ENCODE data around the gene GJC1. TPM values are rescaled to one million over a fixed set of nuclear protein-coding genes. Genes with fewer than 3 reads are reported as not detected.

The GJC1 gene
- total RNA-seq, 1 experiment from 2014 or later, result 119 TPM

- Histone ChIP-seq H3K4me2 (ENCODE audit: insufficient read depth, insufficient read length, low read length) (peak overlapping the region; percentile 81), H4K5ac (ENCODE audit: insufficient read length, low read depth, low read length) (no peak overlapping the region), H3K9me3 (ENCODE audit: control insufficient read depth, low read depth, low read length) (no peaks in the 10 kb centered on the region), H3K14ac (ENCODE audit: insufficient read depth, low read length) (peak overlapping the region; percentile 30; the same call in 1 of the 2 replicates), H3K9ac (ENCODE audit: extremely low read depth, insufficient read length, low read length) (peak overlapping the region; percentile 90), H3T11ph (ENCODE audit: low read length) (no peak overlapping the region), H2AK5ac (ENCODE audit: insufficient read length, low read length) (no peak overlapping the region), H2BK15ac (ENCODE audit: low read depth, low read length) (no peak overlapping the region), H3K79me1 (ENCODE audit: insufficient read depth, low read depth, low read length, poor library complexity, severe bottlenecking) (peaks cover 3% of the 10 kb centered on the region), H2AFZ (ENCODE audit: low read length) (no peak overlapping the region), H3K79me2 (ENCODE audit: insufficient read depth, low read length) (peaks cover 42% of the 10 kb centered on the region; the same call in 1 of the 2 replicates), H3K4ac (ENCODE audit: low read depth, low read length) (no peak overlapping the region; the same call in 1 of the 2 replicates), H3K27me3 (ENCODE audit: insufficient read depth, low read length) (no peaks in the 10 kb centered on the region), H2BK12ac (ENCODE audit: insufficient read length, low read depth, low read length) (no peak overlapping the region), H3K4me1 (ENCODE audit: insufficient read depth, low read length) (no peaks in the 10 kb centered on the region; the same call in 1 of the 2 replicates), H3K23ac (ENCODE audit: insufficient read length, low read depth, low read length) (no peak overlapping the region), H3K56ac (ENCODE audit: insufficient read length, low read depth, low read length) (no peak overlapping the region), H3K27ac (ENCODE audit: insufficient read length, low read depth, low read length) (no peak overlapping the region), H2BK120ac (ENCODE audit: low read depth, low read length, poor library complexity, severe bottlenecking) (no peak overlapping the region), H2BK5ac (ENCODE audit: insufficient read length, low read length) (no peak overlapping the region), H4K91ac (ENCODE audit: insufficient read length, low read depth, low read length) (no peak overlapping the region), H4K20me1 (ENCODE audit: control insufficient read depth, insufficient read depth, insufficient read length) (no peaks in the 10 kb centered on the region), H4K8ac (replicated peaks; ENCODE audit: insufficient read length, low read depth, low read length) (no peak overlapping the region), H2BK20ac (ENCODE audit: low read depth, low read length, poor library complexity, severe bottlenecking) (no peak overlapping the region), H3K23me2 (ENCODE audit: insufficient read length, low read depth, low read length, poor library complexity, severe bottlenecking) (peaks cover 8% of the 10 kb centered on the region), H3K18ac (ENCODE audit: insufficient read length, low read depth, low read length) (peak overlapping the region; percentile 58)
- H3K36me3 Mint-ChIP-seq (ENCODE audit: insufficient read depth in 1 of 3, low read depth in 3 of 3), result peaks cover 0 to 10% (median 3%) of the 10 kb centered on the region in 3 experiments; a peak in 2 of 7 replicates
- WGBS (ENCODE audit: extremely low coverage, insufficient read length, low lambda C conversion rate), result no CpG with 5 or more reads among the region's 21 CpGs
- TF ChIP-seq CTCF (conservative IDR thresholded peaks at IDR 0.05), result no peak
- H3K9me3 Mint-ChIP-seq, result peaks cover 0 to 7% of the 10 kb centered on the region in 2 experiments; a peak in 3 of 5 replicates
- peak overlapping the region; percentile 83 to 97 for H3K4me3 Mint-ChIP-seq
- peak overlapping the region; percentile 78 to 96 (median 78) for H3K27ac Mint-ChIP-seq
- H3K4me1 Mint-ChIP-seq, result peaks cover 27 to 42% of the 10 kb centered on the region in 2 experiments
- no peak for DNase-seq
- H3K27me3 Mint-ChIP-seq (ENCODE audit: low read depth), result peaks cover 3% of the 10 kb centered on the region
Observed at GRCh38 chr17:44828919-44829522, 1.1 kb downstream of the GJC1 start.
